DMS 273 treated with DMSO at 0.1 percent for 48 hours (cell line): ENCODE measurements around the gene PDE11A.

ENCODE experiments used
- DNase-seq: peaks from one replicate; lab custom pipeline; 2025; lab: John Stamatoyannopoulos, UW

The PDE11A gene

DNA sequence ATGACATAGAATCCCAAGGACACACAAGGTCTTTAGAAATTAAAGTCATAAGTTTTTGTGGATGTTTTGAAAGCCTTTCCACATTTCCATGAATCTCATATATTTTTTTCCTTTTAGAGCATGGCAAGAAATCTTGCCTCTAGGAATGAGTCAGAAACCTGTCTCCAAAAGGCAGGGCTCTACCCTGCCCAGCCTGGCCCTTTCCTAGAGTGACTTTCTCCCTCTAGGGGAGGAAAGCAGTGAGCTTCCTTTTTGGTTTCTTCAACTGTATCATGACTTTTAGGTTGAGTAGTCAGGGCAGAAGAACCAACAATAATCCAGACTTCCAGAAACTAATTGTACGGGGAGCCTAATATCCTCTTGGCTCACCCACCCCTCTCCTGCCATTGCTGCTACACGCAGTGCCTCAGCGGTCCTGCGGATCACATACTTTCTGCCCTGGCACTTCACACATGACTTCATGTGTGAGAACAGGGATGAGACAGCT is 379.8 kb downstream of the PDE11A start:
- DNase-seq, result no peak

DNA sequence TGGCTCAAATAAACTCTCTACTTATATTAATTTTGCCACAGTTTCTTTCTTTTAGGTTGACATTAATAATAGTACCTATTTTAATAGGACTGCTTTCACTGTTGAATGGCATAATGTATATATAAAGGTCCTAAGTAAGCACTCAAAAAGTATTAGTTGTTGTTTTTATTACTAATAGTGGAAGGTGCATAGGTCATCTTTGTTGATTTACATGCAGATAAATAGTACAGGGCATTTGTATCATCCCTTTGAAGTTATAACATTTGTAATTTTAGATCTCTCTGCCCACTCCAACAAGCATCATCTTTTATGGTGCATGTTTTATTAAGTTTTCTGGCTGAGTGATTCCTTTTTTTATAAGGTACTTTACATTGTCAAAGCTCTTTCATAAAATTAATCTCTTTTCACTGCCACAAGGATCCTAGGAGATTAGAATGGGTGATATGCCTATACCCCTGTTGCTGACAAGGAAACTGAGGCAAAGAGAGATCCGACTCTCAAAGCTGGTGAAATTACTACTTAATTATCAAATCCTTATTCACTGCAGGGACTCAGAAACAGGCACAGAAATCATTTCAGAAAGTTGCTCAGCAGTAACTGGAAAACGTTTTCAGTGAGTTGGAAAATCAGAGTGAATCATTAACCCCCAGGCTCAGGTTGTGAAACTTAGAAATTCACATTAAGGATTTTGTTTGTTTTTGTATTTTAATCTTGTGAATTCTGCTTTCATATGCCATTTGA is 380.4 kb downstream of the PDE11A start:
- DNase-seq, result no peak

DNA sequence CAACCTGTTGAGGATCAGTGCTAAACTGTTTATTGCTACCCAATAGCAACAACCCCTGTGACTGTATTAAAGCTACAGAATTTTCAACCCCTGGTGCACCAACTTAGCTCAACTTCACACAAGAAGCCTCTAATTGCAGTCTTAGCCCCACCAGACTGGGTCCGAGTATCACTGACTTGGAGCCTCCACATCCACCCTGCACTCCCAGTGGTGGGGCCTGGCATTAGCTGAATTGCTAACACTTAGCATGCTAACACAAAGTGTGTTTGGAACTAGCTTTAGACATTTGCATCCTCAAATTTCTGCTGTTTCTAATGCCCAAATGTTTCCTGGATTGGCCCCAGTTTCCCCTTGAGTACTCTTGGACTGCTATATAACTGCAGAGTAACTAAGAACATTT is 381.4 kb downstream of the PDE11A start:
- DNase-seq, result no peak

DNA sequence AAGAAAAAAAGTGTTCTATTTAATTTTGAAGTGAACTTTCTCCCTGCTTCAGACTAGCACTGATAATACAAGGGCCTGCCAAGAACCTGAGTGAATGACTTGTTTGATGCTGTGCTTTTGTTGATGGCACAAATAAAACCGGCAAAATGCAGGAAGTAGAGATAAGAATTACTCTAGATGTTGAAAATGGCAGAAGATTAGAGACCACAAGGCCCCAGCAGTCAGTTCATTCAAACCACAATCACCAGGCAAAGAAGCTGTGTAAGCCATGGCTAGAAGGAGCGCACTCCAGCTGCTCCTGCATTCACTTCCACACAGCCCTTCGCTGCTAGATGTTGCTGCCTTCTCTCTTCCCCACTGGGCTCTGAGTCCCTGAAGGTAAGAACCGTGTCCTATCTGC is 383.0 kb downstream of the PDE11A start:
- DNase-seq, result no peak

DNA sequence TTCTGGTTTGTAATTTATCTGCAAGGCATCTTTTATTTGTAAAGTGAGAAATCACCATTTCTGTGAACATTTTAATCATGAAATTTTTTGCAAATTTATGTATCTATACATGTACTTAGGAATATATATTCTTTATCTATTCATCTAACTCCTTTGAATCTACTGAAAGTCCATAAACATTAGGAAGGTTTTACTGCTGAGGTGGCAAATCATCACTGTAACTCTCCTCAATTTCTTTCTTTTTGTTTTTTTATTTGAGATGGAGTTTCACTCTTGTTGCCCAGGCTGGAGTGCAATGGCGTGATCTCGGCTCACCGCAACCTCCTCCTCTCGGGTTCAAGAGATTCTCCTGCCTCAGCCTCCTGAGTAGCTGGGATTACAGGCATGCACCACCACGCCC is 383.7 kb downstream of the PDE11A start:
- DNase-seq, result no peak

DNA sequence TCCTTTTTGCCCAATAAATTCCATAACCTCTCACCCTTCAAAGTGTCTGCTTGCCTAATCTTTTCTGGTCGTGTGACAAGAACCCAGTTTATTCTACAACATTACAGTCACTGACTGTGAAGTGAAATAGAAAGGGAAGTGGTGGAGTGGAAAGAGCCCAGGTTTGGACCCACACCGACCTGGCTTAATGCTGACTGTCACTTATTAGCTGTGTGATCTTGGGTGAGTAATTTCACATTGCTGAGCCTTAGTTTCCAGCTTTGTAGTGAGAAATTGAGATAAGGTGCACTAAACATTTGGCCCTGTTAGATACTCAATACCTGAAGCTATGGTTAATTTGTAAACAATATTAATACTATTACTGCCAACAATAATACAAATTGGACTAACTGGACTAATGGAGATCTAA is 388.9 kb downstream of the PDE11A start:
- DNase-seq, result no peak

DNA sequence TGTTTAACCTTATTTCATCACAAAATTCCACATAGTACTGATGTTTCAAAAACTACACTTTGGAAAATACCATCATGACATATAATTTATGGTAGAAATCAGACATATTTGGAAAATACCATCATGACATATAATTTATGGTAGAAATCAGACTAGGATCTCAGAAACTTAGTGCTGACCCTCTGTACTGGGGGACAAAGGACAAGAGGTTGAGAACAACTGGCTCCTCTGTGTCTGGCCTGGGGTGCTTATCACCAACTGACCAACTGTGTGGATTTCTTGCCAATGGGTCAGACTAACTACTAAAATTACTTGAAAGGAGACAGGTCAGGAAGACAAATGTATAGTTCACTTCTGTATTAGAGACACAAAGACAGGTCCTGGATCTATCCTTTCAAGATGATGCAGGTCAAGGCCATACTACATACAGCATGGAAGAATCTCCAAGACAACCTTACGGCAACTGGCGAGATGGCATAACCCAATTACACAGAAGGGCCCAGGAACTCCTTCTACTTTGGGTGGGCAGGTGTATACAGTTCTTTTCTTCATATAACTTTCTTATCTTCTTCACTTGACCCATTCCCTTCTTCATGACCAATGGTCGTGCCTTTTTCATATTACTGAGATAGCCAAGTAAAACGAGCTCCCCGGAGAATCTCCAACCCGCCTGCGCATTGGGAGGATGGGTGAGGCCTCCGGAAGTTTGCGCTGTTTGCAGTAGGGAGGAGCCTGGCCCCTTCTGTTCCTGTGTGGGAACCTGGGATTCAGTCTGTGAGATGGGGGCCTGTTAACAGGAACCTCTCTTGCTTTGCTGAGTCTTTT is 389.5 kb downstream of the PDE11A start:
- DNase-seq, result no peak

DNA sequence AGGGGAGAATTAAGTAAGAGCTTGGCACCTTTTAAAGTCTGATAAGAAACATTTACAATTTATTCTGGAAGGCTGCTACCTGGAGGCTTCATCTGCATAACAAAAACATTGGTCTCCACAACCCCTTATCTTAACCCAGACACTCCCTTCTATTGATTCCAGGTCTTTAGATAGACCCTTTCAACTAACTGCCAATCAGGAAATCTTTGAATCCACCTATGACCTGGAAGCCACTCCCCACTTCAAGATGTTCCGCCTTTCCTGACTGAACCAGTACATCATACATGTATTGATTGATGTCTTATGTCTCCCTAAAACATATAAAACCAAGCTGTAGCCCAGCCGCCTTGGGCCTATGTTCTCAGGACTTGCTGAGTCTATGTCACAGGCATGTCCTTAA is 390.6 kb downstream of the PDE11A start:
- no peak for DNase-seq

DNA sequence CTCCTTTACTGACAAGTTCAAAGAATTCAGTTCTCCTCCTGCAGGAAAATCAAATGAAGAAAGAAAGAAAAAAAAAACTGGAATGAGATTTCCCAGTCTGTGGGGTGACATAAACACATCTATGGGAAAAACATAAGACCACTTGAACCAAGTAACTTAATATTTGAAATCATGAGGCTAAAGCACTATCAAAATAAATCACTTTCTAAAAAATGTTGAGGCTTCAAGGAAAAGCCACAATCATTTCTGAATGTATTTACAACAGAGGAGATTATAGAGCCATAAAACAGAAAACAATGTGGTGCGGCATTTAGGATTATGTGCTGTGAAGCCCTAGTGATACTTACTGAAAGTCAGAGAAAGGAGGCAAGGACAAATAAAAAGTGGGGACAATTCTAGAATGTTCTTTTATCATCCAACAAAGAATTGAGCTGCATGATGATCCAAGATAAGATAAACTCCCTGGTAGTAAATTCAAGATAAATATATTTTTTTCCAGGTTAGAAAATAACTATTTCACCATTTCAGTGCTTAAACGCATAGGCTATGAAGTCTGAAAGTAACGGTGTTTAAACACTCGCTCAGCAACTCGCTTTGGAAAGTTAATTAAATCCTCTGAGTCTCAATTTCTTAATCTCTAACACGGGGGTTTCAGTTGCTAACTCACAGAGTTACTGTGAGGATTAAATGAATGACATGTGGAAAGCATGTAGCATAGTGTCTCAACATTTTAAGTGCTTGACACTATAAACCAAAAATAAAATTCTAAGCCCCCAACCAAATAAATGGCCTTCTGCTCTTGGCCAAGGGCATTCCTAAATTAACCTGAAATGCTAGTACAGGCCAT is 391.5 kb downstream of the PDE11A start:
- no peak for DNase-seq

DNA sequence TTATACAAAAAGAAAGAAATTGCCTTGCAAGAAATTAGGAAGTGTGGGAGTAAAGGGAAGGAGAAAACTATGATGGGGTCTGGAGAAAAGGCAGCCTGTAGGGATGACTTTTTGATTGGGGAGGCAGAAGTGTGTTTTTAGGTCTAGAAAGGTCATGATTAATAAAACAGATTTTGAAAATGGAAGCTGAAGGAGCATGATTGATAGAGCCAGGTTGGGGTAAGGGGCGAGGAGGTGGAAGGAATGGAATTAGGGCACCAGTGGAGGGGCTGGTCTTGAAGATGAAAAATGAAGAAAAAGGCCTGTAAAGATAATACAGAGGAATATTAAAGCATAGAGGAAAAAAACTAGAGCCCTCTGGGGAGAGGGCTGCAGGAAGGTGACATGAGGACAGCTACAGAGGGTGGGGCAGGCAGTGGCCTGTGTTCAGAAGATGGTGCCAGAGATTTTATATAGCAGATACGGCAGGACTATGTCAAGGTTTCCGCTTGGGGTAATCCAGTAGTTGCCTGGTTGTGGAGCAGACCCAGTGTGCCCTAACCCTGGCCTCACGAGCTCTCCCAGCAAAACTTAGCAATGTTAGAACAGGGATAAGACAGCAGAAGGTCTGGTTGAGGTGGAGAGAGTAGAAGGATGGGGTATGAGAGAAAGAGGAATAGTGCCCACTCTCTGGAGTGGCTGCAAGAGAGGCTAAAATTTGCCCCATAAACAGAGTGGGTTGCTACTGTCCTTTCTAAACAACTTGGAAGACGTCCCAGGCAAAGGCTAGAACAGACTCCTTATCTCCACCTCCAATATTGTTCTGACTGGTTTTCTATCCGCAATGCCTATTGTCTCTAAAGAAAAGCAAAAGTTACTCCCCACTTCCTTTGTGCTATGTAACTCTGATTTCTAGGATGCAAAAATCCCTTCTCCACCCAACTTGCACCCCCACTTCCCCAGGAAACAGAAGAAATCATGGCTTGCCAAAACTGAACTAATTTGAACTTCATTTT is 392.7 kb downstream of the PDE11A start:
- no peak for DNase-seq

DNA sequence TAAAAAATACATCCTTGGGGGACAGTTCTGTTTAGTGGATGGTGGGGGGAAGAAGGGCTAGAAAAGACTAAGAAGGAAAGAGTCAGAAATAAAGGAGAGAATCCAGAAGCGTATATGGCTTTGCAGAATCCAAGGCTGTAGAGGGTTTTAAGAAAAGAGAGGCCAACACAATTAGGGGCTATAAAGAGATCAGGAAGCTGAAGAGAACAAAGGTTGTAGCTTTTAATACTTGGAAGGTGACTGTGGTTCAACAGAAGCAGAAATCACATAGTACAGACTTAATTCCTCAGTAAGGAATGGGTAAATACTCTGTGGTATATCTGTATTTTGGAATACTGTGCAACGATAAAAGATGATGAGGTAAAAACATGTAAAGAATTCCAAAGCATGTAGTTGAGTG is 393.6 kb downstream of the PDE11A start:
- DNase-seq, result no peak

DNA sequence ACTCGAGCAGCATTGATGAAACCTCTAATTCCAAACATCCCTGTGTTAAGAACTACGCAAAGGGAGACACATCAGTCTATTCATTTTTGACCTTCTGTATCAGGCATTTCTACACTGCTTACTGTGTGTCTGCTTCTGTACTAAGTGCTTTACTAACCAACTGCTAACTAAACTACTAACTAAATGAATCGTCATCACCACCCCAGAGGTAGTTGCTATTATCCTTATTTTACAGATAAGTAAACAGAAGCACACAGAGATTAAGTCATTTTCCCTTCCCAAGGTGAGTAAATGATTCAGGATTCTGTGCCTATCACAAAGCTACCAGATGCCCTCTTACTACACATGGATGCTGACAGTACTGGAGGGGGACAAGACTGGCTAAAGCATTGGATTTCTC is 395.9 kb downstream of the PDE11A start:
- no peak for DNase-seq

DNA sequence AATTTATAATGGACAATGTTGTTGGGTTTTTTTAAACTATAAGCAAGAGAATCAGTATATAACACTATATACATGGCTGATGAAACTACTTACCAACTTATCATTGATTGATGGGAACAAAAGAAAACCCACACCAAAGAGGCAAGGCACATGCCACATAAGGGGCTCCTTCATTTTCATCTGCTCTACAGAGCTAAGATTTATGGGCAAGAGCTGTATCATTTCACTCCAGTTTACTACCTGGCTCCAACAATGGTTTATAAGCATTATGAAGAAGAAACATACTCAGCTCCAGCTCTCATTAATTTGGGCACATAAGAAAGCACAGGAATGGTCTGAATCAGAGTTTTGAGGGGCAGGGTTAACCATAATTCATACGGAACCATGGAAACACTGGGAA is 396.8 kb downstream of the PDE11A start:
- DNase-seq, result no peak

DNA sequence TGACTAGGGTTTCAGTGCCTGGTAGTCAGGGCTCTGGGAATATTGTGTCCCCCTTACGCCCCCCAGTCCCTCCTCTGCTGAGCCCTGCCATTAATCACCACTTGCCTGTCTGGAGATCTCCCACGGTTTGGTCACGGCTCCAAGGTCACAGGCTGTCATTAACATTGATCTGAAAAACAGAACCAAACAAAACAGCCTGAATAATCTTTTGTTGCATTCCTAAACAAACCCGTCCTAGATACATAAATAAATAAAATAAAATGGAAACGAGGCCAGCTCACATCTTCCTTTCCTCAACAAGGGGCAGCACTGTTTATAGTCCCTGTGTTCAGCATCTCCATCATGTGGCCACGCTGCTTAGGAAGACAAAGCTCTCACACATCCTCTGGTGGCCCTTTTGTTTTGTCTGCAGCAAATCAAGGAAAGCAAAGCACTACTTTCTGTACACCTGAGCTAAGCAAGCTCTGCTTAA is 397.2 kb downstream of the PDE11A start:
- no peak for DNase-seq

DNA sequence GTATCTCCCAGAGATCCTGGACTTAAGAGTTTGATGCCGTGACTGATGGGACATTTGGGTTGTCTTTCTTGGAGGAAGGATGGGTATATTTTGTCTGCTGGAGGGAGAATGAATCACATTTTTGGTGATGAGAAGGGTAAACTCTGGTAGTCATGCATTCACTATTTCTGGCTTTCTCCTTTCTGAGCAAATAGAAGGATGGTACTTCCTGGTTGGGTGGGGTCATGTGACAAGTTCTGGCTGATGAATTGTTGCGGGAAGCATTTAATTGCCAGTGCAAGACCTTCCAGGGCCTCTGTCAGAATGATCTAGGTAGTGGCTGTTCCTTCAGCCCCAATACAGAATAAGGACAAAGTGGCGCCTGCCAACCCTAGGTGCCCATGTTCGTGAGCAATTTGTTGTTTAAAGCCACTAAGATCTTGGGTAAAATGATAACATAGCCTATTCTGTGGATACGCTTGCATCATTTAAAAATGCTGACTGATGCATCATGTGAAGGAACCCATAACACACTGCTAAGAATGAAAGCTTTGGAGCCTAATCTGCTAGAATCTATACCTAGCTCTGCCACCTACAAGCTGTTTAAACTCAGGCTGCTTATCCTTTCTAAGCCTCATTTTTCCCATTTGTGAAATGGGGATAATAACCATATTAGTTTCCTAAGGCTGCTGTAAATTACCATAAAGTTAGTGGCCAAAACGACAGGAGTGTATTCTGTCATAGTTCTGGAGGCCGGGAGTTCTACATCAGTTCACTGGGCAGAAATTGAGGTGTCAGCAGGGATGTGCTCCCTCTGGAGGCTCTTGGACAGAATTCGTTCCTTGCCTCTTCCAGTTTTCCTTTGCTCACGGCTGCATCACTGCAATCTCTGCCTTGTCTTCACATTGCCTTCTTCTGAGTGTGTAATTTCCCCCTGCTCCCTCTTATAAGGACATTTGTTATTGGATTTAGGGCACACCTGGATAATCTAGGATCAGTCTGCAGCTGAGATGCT is 398.7 kb downstream of the PDE11A start:
- no peak for DNase-seq

DNA sequence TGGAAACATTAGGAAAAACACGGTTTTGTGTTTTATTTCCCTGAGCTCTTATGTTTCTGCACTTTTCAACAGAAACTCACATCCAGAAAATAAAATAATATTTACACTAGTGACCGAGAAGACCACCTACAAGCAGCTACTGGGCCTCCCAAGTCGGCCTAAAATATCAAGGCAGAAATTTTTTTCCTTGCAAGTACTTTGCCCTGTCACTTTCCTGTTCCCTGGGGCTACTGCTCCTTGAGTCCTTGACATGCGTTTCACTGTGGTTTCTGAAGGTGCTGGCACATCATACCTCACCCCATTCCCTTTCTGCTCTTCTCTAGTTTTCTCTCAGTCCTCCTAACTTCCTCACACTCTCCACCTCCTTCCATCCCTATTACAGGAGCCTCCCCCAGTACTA is 400.9 kb downstream of the PDE11A start:
- DNase-seq, result no peak

DNA sequence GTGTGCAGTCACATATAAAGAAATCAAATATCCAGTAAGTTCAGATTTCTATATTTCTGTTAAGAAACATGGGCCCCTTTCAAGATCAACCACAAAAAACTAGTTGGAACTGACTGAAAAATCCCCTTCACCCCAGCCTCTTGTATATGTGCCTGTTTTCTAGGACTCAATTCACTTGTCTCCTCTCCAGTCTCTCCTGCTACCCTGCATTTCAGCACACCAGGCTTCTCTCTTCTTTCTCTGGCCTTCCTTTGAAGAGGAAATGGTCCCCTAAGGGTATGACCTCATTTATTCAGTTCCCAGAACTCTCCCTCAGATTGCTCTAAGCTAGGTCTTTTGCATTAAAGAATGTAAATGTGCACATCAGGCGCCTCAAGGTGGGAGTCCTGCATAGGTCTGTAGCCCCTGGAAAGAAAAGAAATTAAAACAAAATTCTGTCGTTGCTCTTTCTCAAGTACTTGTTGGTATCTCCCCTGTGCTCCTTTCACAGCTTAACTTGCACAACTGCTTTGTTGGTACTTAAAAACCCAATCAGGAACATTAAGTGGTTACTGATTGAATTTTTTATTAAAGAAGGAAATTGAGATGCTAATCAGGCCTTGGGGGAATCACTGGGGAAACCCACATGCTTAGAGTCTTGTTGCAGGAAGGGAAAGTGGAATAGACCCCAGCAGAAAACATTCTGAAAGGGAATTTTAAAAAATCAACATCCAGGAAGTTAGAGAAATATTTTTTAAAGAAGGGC is 401.6 kb downstream of the PDE11A start:
- DNase-seq, result no peak

DNA sequence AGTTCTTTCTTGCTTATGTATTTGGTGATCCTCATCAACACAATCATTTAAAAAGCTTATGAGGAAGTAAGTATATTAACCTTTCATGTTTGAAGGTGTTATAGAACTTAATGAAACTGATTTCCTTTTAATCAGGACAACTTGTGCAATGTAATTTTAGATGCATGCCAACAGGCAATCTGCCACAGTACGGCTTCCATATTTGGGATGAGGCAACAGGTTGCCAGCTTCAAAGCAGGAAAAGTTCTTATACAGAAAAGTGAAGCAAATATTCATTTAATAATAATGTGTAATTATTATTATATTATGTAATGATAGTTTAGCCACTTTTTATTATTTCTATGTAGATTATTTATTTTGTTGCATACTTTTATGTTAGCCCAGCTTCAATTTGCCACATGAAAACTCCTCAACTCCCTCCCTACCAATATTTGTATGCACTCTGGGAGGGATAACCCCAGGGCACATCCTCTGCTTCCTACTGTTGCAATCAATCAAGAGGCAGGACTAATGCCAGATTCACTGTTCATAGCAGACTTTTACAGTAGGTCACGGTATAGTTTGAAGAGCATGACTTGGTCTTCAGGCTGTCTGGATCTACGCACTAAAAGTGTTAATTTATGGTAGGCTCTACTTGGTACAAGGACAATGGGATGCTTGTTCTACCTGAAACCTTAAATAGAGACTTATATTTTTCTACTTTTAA is 402.8 kb downstream of the PDE11A start:
- DNase-seq, result no peak
